Right lobe of liver (tissue), 6 donors: Measurements from ENCODE around the gene PJA2. TPM values are rescaled to one million over a fixed set of nuclear protein-coding genes. Genes with fewer than 3 reads are reported as not detected.

Experiments used
- ATAC-seq, 4 donors: fragments of 200-7000 bp; cut with Tn5 transposase; one replicate each; pipeline ENCODE4 v1.9.1; 2020; ENCODE audit warnings: mild to moderate bottlenecking in 4 of 4, moderate library complexity in 4 of 4
- DNase-seq, 3 donors: peaks; one replicate each; pipeline ENCODE4 v3.0.0-alpha.2; 2020
- H3K27ac ChIP-seq, 3 donors: fragments of 200-600 bp; one replicate each; pipeline ENCODE4 v1.8.0; 2022
- H3K27me3 ChIP-seq, 2 donors: fragments of 200-600 bp; one replicate each; pipeline ENCODE4 v1.8.0; 2022
- H3K36me3 ChIP-seq, 4 donors: fragments of 200-600 bp; sonication (generic) in 1 of 4; one replicate each; pipeline versions ENCODE4 v1.5.1 to v1.8.0; 2017 to 2022; ENCODE audit warnings: control low read depth in 1 of 4
- H3K4me1 ChIP-seq, 4 donors: fragments of 200-600 bp; sonication (generic) in 1 of 4; one replicate each; pipeline versions ENCODE4 v1.5.1 to v1.8.0; 2017 to 2022; ENCODE audit warnings: control low read depth in 1 of 4
- H3K4me3 ChIP-seq, 3 donors: fragments of 200-600 bp; one replicate each; pipeline ENCODE4 v1.8.0; 2022
- H3K9me3 ChIP-seq, 4 donors: fragments of 200-600 bp; sonication (generic) in 1 of 4; one replicate each; pipeline versions ENCODE4 v1.5.1 to v1.8.0; 2017 to 2022; ENCODE audit warnings: control low read depth in 1 of 4
- POLR2A ChIP-seq: fragments of 450-650 bp; IDR thresholded peaks from one replicate; pipeline ENCODE4 v1.6.1; 2017; ENCODE audit warnings: antibody characterized with exemption, mild to moderate bottlenecking
- WGBS: methylation state at CpG from one replicate; pipeline ENCODE4 v1.1.6; 2018; ENCODE audit warnings: low coverage, low lambda C conversion rate; ENCODE audit not compliant: insufficient coverage; ENCODE audit errors: missing lambda C conversion rate; 5-methylcytosine and 5-hydroxymethylcytosine counted together
- intact Hi-C, 2 donors: fragments of 100-400 bp; cut with DNase I; formaldehyde crosslinking; loops; one replicate each; pipeline versions ENCODE4 v1.11.2 to v1.14.1; 2022
- total RNA-seq, 6 experiments: library from RNA; depleted of rRNA in 2 of 6; stranded (reverse); fragments of >200 nt in 2 of 6; fragmentation: NEBNext Ultra II Directional in 3 of 6; extraction: Animal tissue kit (Norgen Biotek cat#: 25700) in 3 of 6; gene quantifications; one replicate each; pipeline versions ENCODE4 v1.1.0 to v1.2.4, GENCODE V29; 2016 to 2023
- TF ChIP-seq, protein P1 (sequence below), 4 donors: fragments of 200-600 bp in 3 of 4; fragments of 450-650 bp in 1 of 4; IDR thresholded peaks; one replicate each; pipeline versions ENCODE4 v1.5.1 to v1.8.0; 2016 to 2022; ENCODE audit warnings: antibody characterized with exemption in 4 of 4, mild to moderate bottlenecking in 2 of 4
- donor health status: DM: no; HTN: yes; CAD: no.
- donor health status: DM: no; HTN: no; CAD: no.
- donor health status: DM: no; HTN: no; CAD: no.
- donor health status: DM: no; HTN: yes; CAD: no.
- donor health status: DM: no; HTN: yes; CAD: no.

The PJA2 gene
- total RNA-seq, 6 experiments from 2014 or later, result 34.2 to 47.3 (median 40.8) TPM

DNA sequence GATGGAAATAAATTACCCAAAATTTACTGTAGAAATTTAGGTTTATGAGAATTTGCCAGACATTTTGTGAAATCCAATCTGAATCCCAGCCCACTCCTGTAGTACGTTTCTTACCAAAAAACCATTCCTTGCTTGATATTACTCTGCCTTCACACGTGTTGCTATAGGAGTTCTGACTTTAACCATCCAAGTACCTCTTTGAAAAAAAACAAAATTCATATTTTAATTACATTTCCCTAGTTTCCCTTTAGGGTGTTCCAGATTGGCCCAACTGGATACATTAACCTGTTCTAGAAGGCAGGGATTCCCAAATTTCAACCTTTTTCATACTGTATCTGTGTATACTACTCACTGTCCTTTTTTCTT, 1.4 kb upstream of the PJA2 start:
- TF ChIP-seq POLR2A, result no peak
- TF ChIP-seq, protein P1, sequence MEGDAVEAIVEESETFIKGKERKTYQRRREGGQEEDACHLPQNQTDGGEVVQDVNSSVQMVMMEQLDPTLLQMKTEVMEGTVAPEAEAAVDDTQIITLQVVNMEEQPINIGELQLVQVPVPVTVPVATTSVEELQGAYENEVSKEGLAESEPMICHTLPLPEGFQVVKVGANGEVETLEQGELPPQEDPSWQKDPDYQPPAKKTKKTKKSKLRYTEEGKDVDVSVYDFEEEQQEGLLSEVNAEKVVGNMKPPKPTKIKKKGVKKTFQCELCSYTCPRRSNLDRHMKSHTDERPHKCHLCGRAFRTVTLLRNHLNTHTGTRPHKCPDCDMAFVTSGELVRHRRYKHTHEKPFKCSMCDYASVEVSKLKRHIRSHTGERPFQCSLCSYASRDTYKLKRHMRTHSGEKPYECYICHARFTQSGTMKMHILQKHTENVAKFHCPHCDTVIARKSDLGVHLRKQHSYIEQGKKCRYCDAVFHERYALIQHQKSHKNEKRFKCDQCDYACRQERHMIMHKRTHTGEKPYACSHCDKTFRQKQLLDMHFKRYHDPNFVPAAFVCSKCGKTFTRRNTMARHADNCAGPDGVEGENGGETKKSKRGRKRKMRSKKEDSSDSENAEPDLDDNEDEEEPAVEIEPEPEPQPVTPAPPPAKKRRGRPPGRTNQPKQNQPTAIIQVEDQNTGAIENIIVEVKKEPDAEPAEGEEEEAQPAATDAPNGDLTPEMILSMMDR (IDR thresholded peaks at IDR 0.05), result no peak
- DNase-seq (no peak), ATAC-seq (no peak)
- H3K4me1 ChIP-seq, result peaks cover 0 to 52% (median 3%) of the 10 kb centered on the region in 4 donors
- whole genome bisulfite sequencing, result 9% methylated on average over 2 of the region's 2 CpGs
- H3K36me3 ChIP-seq, result no peaks in the 10 kb centered on the region
- peak overlapping the region; percentile 96 to 98 (median 97) for H3K27ac ChIP-seq
- H3K4me3 ChIP-seq, result peak overlapping the region; percentile 49 to 89 (median 85)
- no peaks in the 10 kb centered on the region for H3K27me3 ChIP-seq
- H3K9me3 ChIP-seq, result no peaks in the 10 kb centered on the region
- intact Hi-C loops, result no loop called here

DNA sequence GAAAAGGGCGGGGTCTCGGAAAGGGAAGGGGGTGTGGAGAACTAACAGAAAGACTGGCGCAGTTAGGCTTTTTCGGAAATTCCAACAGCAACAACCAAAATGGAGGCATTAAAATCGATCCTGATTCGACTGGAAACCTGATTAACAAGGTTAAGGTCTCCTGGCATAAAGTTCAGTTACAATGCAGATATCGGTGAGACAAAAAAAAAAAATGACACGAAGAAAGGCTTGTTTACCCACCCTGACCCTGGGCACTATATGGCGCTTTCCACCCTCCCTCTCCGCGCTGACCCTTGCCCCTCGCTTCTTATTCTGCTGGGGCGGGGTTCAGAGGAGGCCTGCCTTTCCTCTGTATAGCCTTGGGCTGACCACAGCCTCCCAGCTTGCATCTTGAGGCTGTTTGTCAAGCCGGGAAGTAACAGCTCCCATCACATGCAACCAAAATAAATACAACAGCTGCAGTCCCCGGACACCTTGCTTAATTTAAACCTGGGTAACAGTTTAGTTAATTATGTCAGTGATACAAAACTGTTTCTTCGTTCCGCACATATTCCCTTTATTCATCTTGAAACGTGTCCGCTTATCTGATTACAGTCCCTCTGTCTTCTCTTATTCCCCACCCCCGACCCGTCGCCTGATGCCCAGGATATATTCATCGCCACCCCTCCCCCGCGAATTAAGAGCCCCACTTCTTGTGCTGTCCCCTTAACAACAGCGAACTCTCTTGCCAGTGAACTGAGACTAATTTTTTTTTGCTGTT, 795 bp upstream of the PJA2 start:
- intact Hi-C loops, result no loop called here
- Histone ChIP-seq H3K36me3 (no peaks in the 10 kb centered on the region), H3K9me3 (no peaks in the 10 kb centered on the region), H3K4me1 (peaks cover 0 to 52% (median 3%) of the 10 kb centered on the region in 4 donors), H3K4me3 (peak overlapping the region; percentile 49 to 89 (median 85)), H3K27ac (peak overlapping the region; percentile 96 to 98 (median 97)), H3K27me3 (no peaks in the 10 kb centered on the region)
- peak; percentile 53 to 72 (median 60) for ATAC-seq
- DNase-seq, result peak; percentile 81 to 88 (median 81)
- TF ChIP-seq, protein P1 (IDR thresholded peaks at IDR 0.05), result no peak
- peak; percentile 37 for TF ChIP-seq POLR2A
- 2% methylated on average over 26 of the region's 26 CpGs for WGBS

DNA sequence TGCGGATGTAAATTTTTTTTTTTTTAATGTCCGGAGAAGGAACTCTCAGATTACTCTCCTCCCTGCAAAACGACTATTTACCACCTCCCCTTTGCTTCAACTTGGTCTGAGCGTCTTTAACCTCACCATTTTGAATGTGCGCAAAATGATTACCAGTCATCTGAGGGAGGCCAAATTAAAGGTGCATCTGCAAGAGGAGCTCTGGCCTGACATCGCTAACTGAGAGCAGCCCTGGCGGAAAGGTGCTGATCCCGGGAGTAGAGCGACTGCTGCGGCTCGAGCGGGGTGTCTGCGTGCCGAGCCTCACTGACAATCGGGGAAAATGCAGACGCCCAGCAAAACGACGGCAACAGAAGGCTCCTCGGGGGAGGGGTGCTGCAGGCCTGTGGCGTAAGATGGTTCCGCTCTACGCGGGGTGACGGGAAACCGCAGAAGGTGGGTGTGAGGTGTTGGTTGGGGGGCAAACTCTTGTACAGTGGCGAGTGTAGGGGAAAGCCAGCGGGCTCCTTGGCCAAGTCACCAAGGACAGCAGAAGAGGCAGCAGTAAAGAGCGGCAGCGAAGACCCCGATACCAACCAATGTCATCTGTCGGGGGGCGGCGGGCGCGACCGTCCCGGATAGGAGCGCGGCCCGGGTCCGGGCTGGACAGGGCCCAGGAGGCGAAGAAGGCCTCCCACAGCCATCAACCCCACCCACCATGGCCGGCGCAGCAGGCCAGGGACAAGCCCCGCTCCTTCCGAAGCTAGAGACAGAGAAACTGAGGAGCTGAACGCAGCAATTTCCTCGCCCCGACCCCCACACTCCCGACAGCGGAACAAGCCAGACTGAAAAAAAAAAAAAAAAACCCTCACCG, 557 bp downstream of the PJA2 start:
- Histone ChIP-seq H3K36me3 (no peaks in the 10 kb centered on the region), H3K4me1 (peaks cover 0 to 52% (median 3%) of the 10 kb centered on the region in 4 donors), H3K4me3 (peak overlapping the region; percentile 77 to 89 (median 85)), H3K27me3 (no peaks in the 10 kb centered on the region), H3K27ac (peak overlapping the region; percentile 96 to 98 (median 97)), H3K9me3 (no peaks in the 10 kb centered on the region)
- TF ChIP-seq, protein P1 (IDR thresholded peaks at IDR 0.05), result no peak
- no peak for TF ChIP-seq POLR2A
- WGBS, result under 1% methylated on average over 29 of the region's 52 CpGs
- DNase-seq, result peak; percentile 75 to 84 (median 78)
- ATAC-seq, result peak; percentile 36 to 53 (median 48)
- intact Hi-C loops, result no loop called here

DNA sequence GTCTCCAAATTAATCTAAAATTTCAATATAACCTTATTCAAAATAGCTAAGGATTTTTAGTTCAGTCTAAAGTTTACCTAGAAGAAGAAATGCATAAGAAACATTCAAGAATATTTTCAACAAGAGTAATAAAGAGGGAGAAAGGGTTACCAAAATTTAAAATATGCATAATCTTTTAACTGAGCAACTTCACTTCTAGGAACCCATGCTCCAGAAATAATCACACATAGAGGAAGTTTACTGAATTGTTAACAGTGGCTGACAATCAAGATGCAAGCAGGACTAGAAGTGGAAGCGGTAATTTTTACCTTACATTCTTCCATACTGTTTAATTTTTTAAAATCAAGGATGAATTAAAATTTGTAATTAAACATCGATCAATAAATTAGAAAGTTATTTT, 1.9 kb downstream of the PJA2 start:
- WGBS, result 23% methylated on average over 2 of the region's 2 CpGs
- H3K4me3 ChIP-seq, result peak overlapping the region; percentile 77 to 89 (median 85)
- peaks cover 0 to 44% (median 3%) of the 10 kb centered on the region in 4 donors for H3K4me1 ChIP-seq
- peak overlapping the region; percentile 6 to 98 (median 97) for H3K27ac ChIP-seq
- ATAC-seq (no peak), DNase-seq (no peak)
- no peaks in the 10 kb centered on the region for H3K27me3 ChIP-seq
- no peak for TF ChIP-seq POLR2A
- TF ChIP-seq, protein P1 (IDR thresholded peaks at IDR 0.05), result no peak
- no peaks in the 10 kb centered on the region for H3K36me3 ChIP-seq
- no peaks in the 10 kb centered on the region for H3K9me3 ChIP-seq
- intact Hi-C loops, result no loop called here
